D721Med (cell line): ENCODE results near the gene RNF40.

ENCODE experiments used
- DNase-seq: peaks from one replicate; pipeline ENCODE4 v3.0.0; 2011; ENCODE audit warnings: low spot score; ENCODE audit not compliant: insufficient read length
- FAIRE-seq: peaks from 2 replicates; lab custom pipeline; 2011; peaks lifted over from hg19 to GRCh38; lab: Jason Lieb, UNC
- CTCF ChIP-seq: IDR thresholded peaks from 2 replicates; pipeline ENCODE4 v1.5.1; 2012; ENCODE audit warnings: mild to moderate bottlenecking, control low read depth; ENCODE audit not compliant: insufficient read depth; ENCODE audit errors: missing control alignments

The RNF40 gene

GRCh38 chr16:30748634-30749445 is 13.3 kb upstream of the RNF40 start:
- DNase-seq = no peak
- no peak for FAIRE-seq

DNA sequence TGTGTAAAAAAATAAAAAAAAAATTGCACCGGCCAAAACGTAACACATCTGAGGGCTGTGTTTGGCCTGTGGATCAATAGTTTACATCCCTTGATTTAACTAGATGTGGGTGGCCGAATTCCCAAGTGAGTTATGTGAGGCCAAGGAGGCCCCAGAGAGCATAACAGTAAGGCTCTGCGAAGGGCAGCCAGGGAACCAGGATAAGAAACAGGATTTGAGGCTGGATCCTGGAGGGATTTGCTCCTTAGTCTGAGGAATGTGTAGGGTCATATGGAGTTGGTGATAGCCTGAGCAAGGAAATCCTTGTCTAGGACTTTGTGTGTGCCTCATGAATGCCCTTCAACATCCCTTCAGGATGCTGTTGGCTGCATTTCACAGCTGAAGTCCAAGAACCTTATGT is 11.9 kb upstream of the RNF40 start:
- FAIRE-seq = no peak
- DNase-seq = no peak
- no peak for TF ChIP-seq CTCF

More at GRCh38 chr16:30748634-30749445, 13.3 kb upstream of the RNF40 start:
- TF ChIP-seq CTCF = no peak

GRCh38 chr16:30750876-30751465 is 11.2 kb upstream of the RNF40 start:
- FAIRE-seq (no peak), DNase-seq (no peak)
- no peak for TF ChIP-seq CTCF

DNA sequence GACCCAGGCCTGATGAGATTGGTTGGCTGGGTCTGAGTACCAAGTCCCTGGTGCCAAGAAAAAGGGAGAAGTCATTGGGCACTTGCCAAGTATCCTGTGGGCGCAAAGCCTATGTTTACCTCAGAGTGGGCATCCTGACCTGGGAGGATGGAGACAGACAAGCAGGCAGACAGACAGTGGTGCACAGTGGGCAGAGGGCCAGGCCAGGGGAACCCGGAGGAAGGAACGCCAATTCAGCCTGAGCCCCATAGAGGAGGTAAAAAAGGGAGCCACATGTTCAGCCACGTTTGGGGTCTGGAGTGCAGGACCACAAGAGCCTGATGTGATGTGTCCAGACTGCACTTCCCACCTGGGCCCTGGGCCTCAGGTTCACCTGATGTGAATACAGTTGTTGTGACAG is 8.5 kb upstream of the RNF40 start:
- no peak for TF ChIP-seq CTCF
- DNase-seq (no peak), FAIRE-seq (no peak)

GRCh38 chr16:30755955-30756780 is 6.0 kb upstream of the RNF40 start:
- FAIRE-seq (no peak), DNase-seq (no peak)
- TF ChIP-seq CTCF = no peak

DNA sequence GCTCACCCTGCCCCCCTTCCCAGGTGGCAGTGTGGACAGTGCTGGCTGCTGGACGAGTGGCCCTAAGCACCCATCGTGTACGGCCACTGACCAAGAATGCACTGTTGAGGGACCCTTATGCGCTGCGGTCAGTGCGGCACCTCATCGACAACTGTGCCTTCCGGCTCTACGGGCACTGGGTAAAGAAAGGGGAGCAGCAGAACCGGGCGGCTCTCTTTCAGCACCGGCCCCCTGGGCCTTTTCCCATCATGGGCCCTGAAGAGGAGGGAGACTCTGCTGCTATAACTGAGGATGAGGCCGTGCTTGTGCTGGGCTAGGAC is 5.4 kb upstream of the RNF40 start:
- no peak for TF ChIP-seq CTCF
- DNase-seq (no peak), FAIRE-seq (no peak)

DNA sequence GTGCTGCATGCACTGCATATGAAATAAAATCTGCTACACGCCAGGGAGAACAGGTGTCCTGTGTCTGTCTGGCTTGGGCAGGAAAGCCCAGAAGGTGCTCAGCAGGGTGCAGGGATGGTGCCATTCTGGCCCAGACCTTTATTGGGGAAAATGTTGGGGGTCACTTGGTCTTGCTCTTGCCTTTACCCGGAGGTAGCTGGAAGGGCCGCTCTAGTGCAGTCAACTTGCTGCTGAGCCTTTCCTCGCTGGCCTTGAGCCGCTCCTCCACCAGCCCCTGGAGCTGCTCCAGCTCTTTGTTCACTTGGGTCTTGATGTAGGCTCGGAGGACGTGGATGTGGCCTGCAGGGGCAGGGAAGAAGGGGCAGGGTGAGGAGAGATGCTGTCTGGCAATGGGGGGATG is 4.8 kb upstream of the RNF40 start:
- no peak for FAIRE-seq

More for the DNA sequence above, 4.8 kb upstream of the RNF40 start:
- TF ChIP-seq CTCF = no peak
- DNase-seq = no peak
